Measurements from ENCODE around the gene CCT3.

CCT3 gene

GRCh38 chr1:156262461-156263287 is 75.4 kb downstream of the CCT3 start:
- Histone ChIP-seq H3K4me1 (ENCODE audit: control insufficient read depth, insufficient read depth, low read length) (no peaks in the 10 kb centered on the region), H3K9ac (ENCODE audit: low read length) (no peak overlapping the region), H3K9me3 (ENCODE audit: control insufficient read depth, low read length) (no peaks in the 10 kb centered on the region), H3K27me3 (ENCODE audit: control insufficient read depth, insufficient read depth, low read length) (no peaks in the 10 kb centered on the region), H3K4me3 (ENCODE audit: low read length) (no peak overlapping the region), H3K36me3 (ENCODE audit: control insufficient read depth, insufficient read depth, low read length) (peaks cover 56% of the 10 kb centered on the region)

- Histone ChIP-seq H3K4me1 (ENCODE audit: control insufficient read depth, insufficient read depth, low read length) (no peaks in the 10 kb centered on the region), H3K27me3 (ENCODE audit: control insufficient read depth, insufficient read depth, low read length) (no peaks in the 10 kb centered on the region), H3K9ac (ENCODE audit: low read length) (no peak overlapping the region), H3K4me3 (ENCODE audit: low read length) (no peak overlapping the region), H3K9me3 (ENCODE audit: control insufficient read depth, low read length) (no peaks in the 10 kb centered on the region), H3K36me3 (ENCODE audit: control insufficient read depth, insufficient read depth, low read length) (peaks cover 43% of the 10 kb centered on the region)
Observed at GRCh38 chr1:156260896-156261295, 77.2 kb downstream of the CCT3 start.

GRCh38 chr1:156259805-156260204 is 78.3 kb downstream of the CCT3 start:
- Histone ChIP-seq H3K36me3 (ENCODE audit: control insufficient read depth, insufficient read depth, low read length) (peaks cover 40% of the 10 kb centered on the region), H3K4me1 (ENCODE audit: control insufficient read depth, insufficient read depth, low read length) (no peaks in the 10 kb centered on the region), H3K27me3 (ENCODE audit: control insufficient read depth, insufficient read depth, low read length) (no peaks in the 10 kb centered on the region), H3K9ac (ENCODE audit: low read length) (no peak overlapping the region), H3K4me3 (ENCODE audit: low read length) (no peak overlapping the region), H3K9me3 (ENCODE audit: control insufficient read depth, low read length) (no peaks in the 10 kb centered on the region)

Data from mucosa of stomach (tissue), 1 donor.